ENCODE results near the gene WWTR1. TPM values are rescaled to one million over a fixed set of nuclear protein-coding genes. Genes with fewer than 3 reads are reported as not detected.

Gene WWTR1
- total RNA-seq, 1 donor from 2014 or later: 42.1 TPM

DNA sequence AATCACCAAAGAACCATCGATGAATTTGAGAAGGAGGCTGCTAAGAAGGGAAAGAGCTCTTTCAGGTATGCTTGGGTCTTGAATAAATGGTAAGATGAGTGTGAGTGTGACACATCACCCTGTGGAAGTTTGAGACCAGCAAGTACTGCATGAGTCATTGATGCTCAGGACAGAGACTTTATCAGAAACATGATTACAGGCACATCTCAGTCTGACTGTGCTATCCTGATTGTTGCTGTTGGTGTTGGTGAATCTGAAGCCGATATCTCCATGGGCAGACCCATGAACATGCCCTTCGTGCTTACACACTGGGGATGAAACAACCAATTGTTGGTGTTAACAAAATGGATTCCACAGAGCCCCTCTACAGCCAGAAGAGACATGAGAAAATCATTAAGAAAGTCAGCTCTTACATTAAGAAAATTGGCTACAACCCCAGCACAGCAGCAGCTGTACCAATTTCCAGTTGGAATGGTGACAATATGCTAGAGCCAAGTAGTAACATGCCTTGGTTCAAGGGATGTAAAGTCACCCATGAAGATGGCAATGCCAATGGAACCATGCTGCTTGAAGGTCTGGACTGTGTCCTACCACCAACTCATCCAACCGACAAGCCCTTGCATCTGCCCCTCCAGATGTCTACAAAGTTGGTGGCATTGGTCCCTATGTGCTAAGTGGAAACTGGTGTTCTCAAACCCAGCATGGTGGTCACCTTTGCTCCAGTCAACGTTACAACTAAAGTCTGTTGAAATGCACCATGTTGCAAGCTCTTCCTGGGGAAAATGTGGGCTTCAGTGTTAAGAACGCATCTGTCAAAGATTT lies 162.9 kb downstream of the WWTR1 start:
- Histone ChIP-seq H3K36me3 (ENCODE audit: control insufficient read depth, insufficient read depth, low read length) (no peaks in the 10 kb centered on the region), H3K4me3 (ENCODE audit: low read depth, low read length) (no peak overlapping the region), H3K27me3 (ENCODE audit: control insufficient read depth, insufficient read depth, low read length) (no peaks in the 10 kb centered on the region)
- peak; percentile 48 for DNase-seq (ENCODE audit: low read depth)
- TF ChIP-seq, protein P1, sequence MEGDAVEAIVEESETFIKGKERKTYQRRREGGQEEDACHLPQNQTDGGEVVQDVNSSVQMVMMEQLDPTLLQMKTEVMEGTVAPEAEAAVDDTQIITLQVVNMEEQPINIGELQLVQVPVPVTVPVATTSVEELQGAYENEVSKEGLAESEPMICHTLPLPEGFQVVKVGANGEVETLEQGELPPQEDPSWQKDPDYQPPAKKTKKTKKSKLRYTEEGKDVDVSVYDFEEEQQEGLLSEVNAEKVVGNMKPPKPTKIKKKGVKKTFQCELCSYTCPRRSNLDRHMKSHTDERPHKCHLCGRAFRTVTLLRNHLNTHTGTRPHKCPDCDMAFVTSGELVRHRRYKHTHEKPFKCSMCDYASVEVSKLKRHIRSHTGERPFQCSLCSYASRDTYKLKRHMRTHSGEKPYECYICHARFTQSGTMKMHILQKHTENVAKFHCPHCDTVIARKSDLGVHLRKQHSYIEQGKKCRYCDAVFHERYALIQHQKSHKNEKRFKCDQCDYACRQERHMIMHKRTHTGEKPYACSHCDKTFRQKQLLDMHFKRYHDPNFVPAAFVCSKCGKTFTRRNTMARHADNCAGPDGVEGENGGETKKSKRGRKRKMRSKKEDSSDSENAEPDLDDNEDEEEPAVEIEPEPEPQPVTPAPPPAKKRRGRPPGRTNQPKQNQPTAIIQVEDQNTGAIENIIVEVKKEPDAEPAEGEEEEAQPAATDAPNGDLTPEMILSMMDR (IDR thresholded peaks at IDR 0.05; ENCODE audit: insufficient read depth, low read length, poor library complexity, severe bottlenecking): no peak

DNA sequence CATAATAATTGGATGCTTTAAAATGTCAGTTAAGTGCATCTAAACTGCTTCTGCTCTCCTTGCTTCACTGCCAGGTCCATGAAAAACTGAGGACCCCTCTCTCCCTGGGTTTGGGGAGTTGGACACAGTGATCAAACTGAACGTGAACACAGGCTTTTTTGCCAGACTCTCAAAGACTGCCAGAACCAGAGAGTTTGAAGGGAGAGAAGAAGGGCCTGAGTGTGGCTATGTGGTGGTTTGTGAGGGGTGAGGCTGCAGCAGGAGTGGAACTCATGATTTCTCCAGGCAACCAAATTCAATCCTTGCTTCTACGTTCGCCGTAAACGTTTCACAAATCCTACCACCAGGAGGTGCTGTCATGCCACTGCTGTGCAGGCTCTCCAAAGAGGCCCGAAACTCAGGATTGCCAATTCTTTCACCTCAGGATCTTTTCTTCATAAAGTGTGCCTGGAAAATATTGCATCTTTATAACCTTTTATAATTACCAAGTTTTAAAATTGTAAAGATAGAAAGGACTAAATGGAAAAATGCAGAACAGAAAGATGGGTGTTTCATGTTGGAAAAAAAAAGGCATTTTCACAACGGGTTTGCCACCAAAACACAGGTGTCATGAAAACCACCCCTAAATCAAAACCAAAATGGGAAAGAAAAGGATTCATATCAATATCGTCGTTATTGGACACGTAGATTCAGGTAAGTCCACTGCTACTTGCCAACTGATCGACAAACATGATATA lies 163.6 kb downstream of the WWTR1 start:
- DNase-seq (ENCODE audit: low read depth): no peak
- TF ChIP-seq, protein P1 (IDR thresholded peaks at IDR 0.05; ENCODE audit: insufficient read depth, low read length, poor library complexity, severe bottlenecking): peak; percentile 82
- Histone ChIP-seq H3K36me3 (ENCODE audit: control insufficient read depth, insufficient read depth, low read length) (no peaks in the 10 kb centered on the region), H3K4me3 (ENCODE audit: low read depth, low read length) (no peak overlapping the region), H3K27me3 (ENCODE audit: control insufficient read depth, insufficient read depth, low read length) (no peaks in the 10 kb centered on the region)

DNA sequence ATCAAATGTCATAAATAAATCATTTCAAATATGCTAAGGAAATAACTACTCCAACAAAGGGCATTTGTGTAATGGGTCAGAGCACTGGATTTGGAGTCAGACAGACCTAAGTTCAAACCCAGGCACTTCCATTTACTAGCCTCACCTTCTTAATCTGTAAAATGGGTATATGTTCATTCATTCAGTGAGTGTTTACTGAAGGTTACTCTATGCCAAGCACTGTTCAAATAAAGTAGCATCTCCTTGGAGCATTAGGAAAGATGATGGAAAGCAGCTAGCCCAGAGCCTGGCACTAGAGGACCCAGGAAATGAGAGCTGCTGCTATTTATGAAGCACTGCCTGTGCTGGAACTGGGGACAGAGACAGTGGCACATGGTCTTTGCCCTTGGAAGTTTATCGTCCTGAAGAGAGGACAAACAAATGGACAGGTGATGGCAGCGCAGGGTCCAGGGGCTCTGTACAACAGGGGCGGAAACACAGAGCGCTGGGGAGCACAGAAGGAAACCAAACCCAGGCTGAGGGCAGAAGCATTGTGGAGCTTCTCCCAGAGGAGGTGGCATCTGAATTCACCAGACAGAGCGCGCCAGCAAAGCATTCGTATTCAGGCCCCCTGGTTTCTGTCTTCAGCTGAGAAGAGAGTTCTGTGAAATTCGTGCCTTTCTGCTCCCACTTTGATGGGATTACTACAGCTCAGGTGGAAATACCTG lies 164.4 kb downstream of the WWTR1 start:
- Histone ChIP-seq H3K36me3 (ENCODE audit: control insufficient read depth, insufficient read depth, low read length) (no peaks in the 10 kb centered on the region), H3K27me3 (ENCODE audit: control insufficient read depth, insufficient read depth, low read length) (no peaks in the 10 kb centered on the region), H3K4me3 (ENCODE audit: low read depth, low read length) (no peak overlapping the region)
- DNase-seq (ENCODE audit: low read depth): no peak
- TF ChIP-seq, protein P1 (IDR thresholded peaks at IDR 0.05; ENCODE audit: insufficient read depth, low read length, poor library complexity, severe bottlenecking): no peak

DNA sequence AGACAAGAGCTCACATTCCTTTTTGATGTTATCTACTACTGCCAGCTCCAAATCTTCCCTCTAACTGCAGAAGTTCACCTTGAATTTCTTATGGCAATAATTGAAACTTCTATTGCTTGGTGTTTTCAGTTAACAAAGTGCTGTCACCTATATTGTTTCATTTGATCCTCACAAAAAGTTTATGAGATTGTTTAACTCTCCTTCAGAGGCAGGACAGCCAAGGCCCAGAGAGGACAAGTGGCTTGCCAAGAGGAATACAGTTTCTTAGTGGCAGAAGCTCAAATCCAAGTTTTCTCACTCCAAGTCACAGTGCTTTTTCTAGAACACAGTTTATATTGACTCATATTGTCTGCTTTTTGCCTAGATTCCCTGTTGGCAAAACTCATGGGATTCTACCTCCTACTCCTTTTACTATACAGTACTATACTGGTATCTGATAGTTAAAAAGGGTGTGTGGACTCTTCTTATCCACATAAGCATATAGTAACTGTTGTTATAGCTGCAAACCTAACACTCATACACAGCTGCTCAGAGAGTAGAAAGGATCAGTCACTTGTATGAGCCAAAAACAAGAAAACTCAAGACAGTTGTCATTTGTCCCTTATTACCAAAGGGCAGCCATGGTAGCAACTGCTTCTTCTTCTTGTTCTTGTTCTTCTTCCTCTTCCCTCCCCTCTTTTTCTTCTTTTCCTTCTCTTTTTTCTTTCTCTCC lies 167.4 kb downstream of the WWTR1 start:
- Histone ChIP-seq H3K36me3 (ENCODE audit: control insufficient read depth, insufficient read depth, low read length) (no peaks in the 10 kb centered on the region), H3K4me3 (ENCODE audit: low read depth, low read length) (no peak overlapping the region), H3K27me3 (ENCODE audit: control insufficient read depth, insufficient read depth, low read length) (no peaks in the 10 kb centered on the region)
- no peak for DNase-seq (ENCODE audit: low read depth)
- TF ChIP-seq, protein P1 (IDR thresholded peaks at IDR 0.05; ENCODE audit: insufficient read depth, low read length, poor library complexity, severe bottlenecking): no peak

DNA sequence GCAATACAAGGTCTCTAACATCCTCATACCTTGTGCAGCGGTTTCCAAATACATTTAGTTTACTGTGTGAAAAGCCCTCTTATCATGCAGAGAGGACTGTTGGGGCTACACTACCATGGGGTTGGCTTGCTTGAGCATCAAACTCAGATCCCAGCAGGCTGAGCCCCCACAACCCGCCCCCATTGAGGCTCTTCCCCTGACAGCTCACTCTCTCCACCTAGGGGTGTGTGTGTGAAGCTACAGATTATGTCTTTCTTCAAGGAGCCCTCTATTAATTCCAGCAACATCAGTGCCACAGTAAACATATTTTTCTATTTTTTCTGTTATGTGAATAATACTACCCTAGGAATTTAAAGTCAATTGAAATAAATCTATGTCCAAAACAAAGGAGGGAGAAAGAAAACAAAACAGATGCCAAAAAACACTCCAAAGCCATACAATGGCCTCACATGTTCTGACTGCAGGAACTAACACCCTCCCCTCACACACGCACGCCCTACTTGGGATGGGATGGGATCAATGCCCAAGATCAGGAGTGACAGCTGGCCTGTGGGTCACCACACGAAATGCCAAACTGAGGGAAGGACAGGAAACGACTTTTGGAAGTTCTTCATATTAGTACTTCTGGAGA lies 168.7 kb downstream of the WWTR1 start:
- TF ChIP-seq, protein P1 (IDR thresholded peaks at IDR 0.05; ENCODE audit: insufficient read depth, low read length, poor library complexity, severe bottlenecking): peak; percentile 61
- Histone ChIP-seq H3K27me3 (ENCODE audit: control insufficient read depth, insufficient read depth, low read length) (no peaks in the 10 kb centered on the region), H3K4me3 (ENCODE audit: low read depth, low read length) (no peak overlapping the region), H3K36me3 (ENCODE audit: control insufficient read depth, insufficient read depth, low read length) (no peaks in the 10 kb centered on the region)
- DNase-seq (ENCODE audit: low read depth): no peak
